Uterine smooth muscle cell (primary cell): ENCODE results near the gene JUNB. TPM values are rescaled to one million over a fixed set of nuclear protein-coding genes. Genes with fewer than 3 reads are reported as not detected.

Experiments
- total RNA-seq: library from RNA; depleted of rRNA; stranded (reverse); fragments of >200 nt; gene quantifications from 2 replicates; pipeline ENCODE4 v1.2.3, GENCODE V29; 2014

JUNB gene
- 41.7 and 53.9 TPM in 2 replicates for total RNA-seq

GRCh38 chr19:12791345-12792050, at the start of gene JUNB:
TSS of gene JUNB (plus strand) at chr19:12791486. CDS start at chr19:12791772, 286 bp downstream.

GRCh38 chr19:12751635-12752034, 39.7 kb upstream of the JUNB start, which contains the start of gene BEST2:
TSS of gene BEST2 (plus strand) at chr19:12751791. CDS start at chr19:12752593, 802 bp downstream.

GRCh38 chr19:12774588-12775555, 16.4 kb upstream of the JUNB start, which contains the start of gene HOOK2:
TSS of gene HOOK2 (minus strand) at chr19:12775552. CDS start at chr19:12775449, 103 bp downstream.

GRCh38 chr19:12801466-12802266, 10.4 kb downstream of the JUNB start, which contains the start of the genes PRDX2 and THSD8:
TSS of gene PRDX2 (minus strand) at chr19:12801800. CDS start at chr19:12801261, 539 bp downstream.
TSS of gene THSD8 (plus strand) at chr19:12802069. CDS start at chr19:12802072, 3 bp downstream.

GRCh38 chr19:12806242-12807081, 15.2 kb downstream of the JUNB start, which contains the start of gene RNASEH2A:
TSS of gene RNASEH2A (plus strand) at chr19:12806584. CDS start at chr19:12806674, 90 bp downstream.

GRCh38 chr19:12834566-12834943, 43.3 kb downstream of the JUNB start, which contains the start of gene RTBDN:
TSS of gene RTBDN (minus strand) at chr19:12834579. CDS start at chr19:12829979, 4,600 bp downstream.

GRCh38 chr19:12838182-12838885, 47.0 kb downstream of the JUNB start, which contains the start of gene MAST1:
TSS of gene MAST1 (plus strand) at chr19:12838515. CDS start at chr19:12838573, 58 bp downstream.

Other genes with a start within 250 kb of the JUNB start
- gene ZNF564, start 240.0 kb upstream of the JUNB start, total RNA-seq = 8.9 and 9.9 TPM in 2 replicates
- 10.9 and 11.0 TPM in 2 replicates for gene ZNF490, start 180.7 kb upstream of the JUNB start, total RNA-seq
- gene ZNF791, start 180.6 kb upstream of the JUNB start, total RNA-seq = 17.2 and 17.5 TPM in 2 replicates
- 21.6 and 32.9 TPM in 2 replicates for gene MAN2B1, start 124.7 kb upstream of the JUNB start, total RNA-seq
- gene WDR83, start 124.7 kb upstream of the JUNB start, total RNA-seq = 6.3 and 10.4 TPM in 2 replicates
- gene DHPS, start 109.6 kb upstream of the JUNB start, total RNA-seq = 65.7 and 70.2 TPM in 2 replicates
- not detected in 2 replicates for gene GNG14, start 103.5 kb upstream of the JUNB start, total RNA-seq
- 7.2 and 7.6 TPM in 2 replicates for gene FBXW9, start 94.9 kb upstream of the JUNB start, total RNA-seq
- gene TNPO2, start 67.6 kb upstream of the JUNB start, total RNA-seq = 42.2 and 47.4 TPM in 2 replicates
- 93.1 and 115 TPM in 2 replicates for gene TRIR, start 56.8 kb upstream of the JUNB start, total RNA-seq
- 116 and 130 TPM in 2 replicates for gene GET3, start 54.0 kb upstream of the JUNB start, total RNA-seq
- gene BEST2, start 39.7 kb upstream of the JUNB start, total RNA-seq = 0.25 TPM in 1 of 2 replicates, not detected in the other
- gene HOOK2, start 15.9 kb upstream of the JUNB start, total RNA-seq = 12.8 and 24.1 TPM in 2 replicates
- 190 and 232 TPM in 2 replicates for gene PRDX2, start 10.3 kb downstream of the JUNB start, total RNA-seq
- gene THSD8, start 10.6 kb downstream of the JUNB start, total RNA-seq = 0.22 TPM in 1 of 2 replicates, not detected in the other
- gene RNASEH2A, start 15.1 kb downstream of the JUNB start, total RNA-seq = 32.0 and 79.4 TPM in 2 replicates
- not detected in 2 replicates for gene RTBDN, start 43.1 kb downstream of the JUNB start, total RNA-seq
- gene MAST1, start 47.0 kb downstream of the JUNB start, total RNA-seq = 0.87 TPM in 1 of 2 replicates, not detected in the other
- gene DNASE2, start 90.0 kb downstream of the JUNB start, total RNA-seq = 13.5 and 35.4 TPM in 2 replicates
- gene KLF1, start 95.7 kb downstream of the JUNB start, total RNA-seq = not detected in 2 replicates
- gene GCDH, start 99.7 kb downstream of the JUNB start, total RNA-seq = 25.2 and 35.5 TPM in 2 replicates
- gene SYCE2, start 127.8 kb downstream of the JUNB start, total RNA-seq = 0.11 and 0.12 TPM in 2 replicates
- 54.1 and 58.9 TPM in 2 replicates for gene FARSA, start 142.2 kb downstream of the JUNB start, total RNA-seq
- 1,588 and 2,549 TPM in 2 replicates for gene CALR, start 147.1 kb downstream of the JUNB start, total RNA-seq
- gene RAD23A, start 154.4 kb downstream of the JUNB start, total RNA-seq = 68.9 and 87.4 TPM in 2 replicates
- 26.6 and 36.4 TPM in 2 replicates for gene GADD45GIP1, start 165.7 kb downstream of the JUNB start, total RNA-seq
- 0.12 TPM in 1 of 2 replicates, not detected in the other for gene DAND5, start 178.1 kb downstream of the JUNB start, total RNA-seq
- 59.8 and 71.9 TPM in 2 replicates for gene NFIX, start 204.0 kb downstream of the JUNB start, total RNA-seq